WTC11 (cell line): ENCODE results near the gene FRK. TPM values are rescaled to one million over a fixed set of nuclear protein-coding genes. Genes with fewer than 3 reads are reported as not detected.

Experiments
- ATAC-seq: fragments of 200-7000 bp; cut with Tn5 transposase; 2 replicates; pipeline ENCODE4 v1.10.0; 2021; ENCODE audit warnings: mild to moderate bottlenecking, moderate library complexity
- CTCF ChIA-PET: fragments of 300-600 bp; sonication (Branson Sonifier 250); formaldehyde crosslinking; loops from one replicate; lab custom pipeline; 2021; ENCODE audit warnings: antibody characterized with exemption; lab: Charles Lee
- POLR2A ChIA-PET: fragments of 350-600 bp; sonication (Branson Sonifier 250); formaldehyde crosslinking; loops from one replicate; lab custom pipeline; 2021; ENCODE audit warnings: antibody characterized with exemption; lab: Charles Lee
- DNase-seq: peaks from one replicate; pipeline ENCODE4 v3.0.0; 2021; ENCODE audit warnings: low spot score
- H3K27ac Mint-ChIP-seq: 2 replicates; pipeline ENCODE4 v1.8.0; 2021; ENCODE audit warnings: mixed read lengths
- H3K27me3 Mint-ChIP-seq: 2 replicates; pipeline ENCODE4 v1.8.0; 2021; ENCODE audit warnings: low read depth, mild to moderate bottlenecking, moderate library complexity, mixed read lengths
- H3K36me3 Mint-ChIP-seq: 2 replicates; pipeline ENCODE4 v1.8.0; 2021; ENCODE audit warnings: mixed read lengths
- H3K4me1 Mint-ChIP-seq: 2 replicates; pipeline ENCODE4 v1.8.0; 2022; ENCODE audit warnings: mixed read lengths
- H3K4me3 Mint-ChIP-seq: 2 replicates; pipeline ENCODE4 v1.8.0; 2021; ENCODE audit warnings: mild to moderate bottlenecking, moderate library complexity, mixed read lengths
- H3K9me3 Mint-ChIP-seq: 2 replicates; pipeline ENCODE4 v1.8.0; 2021; ENCODE audit warnings: mixed read lengths
- CBFB ChIP-seq: sonication (generic); formaldehyde crosslinking; IDR thresholded peaks from 2 replicates; pipeline ENCODE4 v1.8.1; 2022; ENCODE audit warnings: mild to moderate bottlenecking, low read depth, missing genetic modification reagents
- CREB1 ChIP-seq: sonication (generic); formaldehyde crosslinking; IDR thresholded peaks from 2 replicates; pipeline ENCODE4 v1.8.0; 2023; ENCODE audit warnings: mild to moderate bottlenecking, missing genetic modification reagents
- E2F4 ChIP-seq: sonication (generic); formaldehyde crosslinking; IDR thresholded peaks from 2 replicates; pipeline ENCODE4 v1.8.1; 2022; ENCODE audit warnings: low read depth, mild to moderate bottlenecking, moderate library complexity, missing genetic modification reagents, borderline replicate concordance
- E2F5 ChIP-seq: sonication (generic); formaldehyde crosslinking; IDR thresholded peaks from 2 replicates; pipeline ENCODE4 v1.8.1; 2022; ENCODE audit warnings: mild to moderate bottlenecking, moderate library complexity, missing genetic modification reagents
- ESRRA ChIP-seq: sonication (generic); formaldehyde crosslinking; IDR thresholded peaks from 2 replicates; pipeline ENCODE4 v1.8.1; 2022; ENCODE audit warnings: mild to moderate bottlenecking, missing genetic modification reagents, borderline replicate concordance
- FOXK1 ChIP-seq: sonication (generic); formaldehyde crosslinking; IDR thresholded peaks from 2 replicates; pipeline ENCODE4 v1.8.0; 2022; ENCODE audit warnings: mild to moderate bottlenecking, moderate library complexity, missing genetic modification reagents
- MXD4 ChIP-seq: fragments of 250-450 bp; sonication (Bioruptor Pico); IDR thresholded peaks from 2 replicates; pipeline ENCODE4 v1.8.0; 2021; ENCODE audit warnings: mild to moderate bottlenecking, moderate library complexity, borderline replicate concordance
- NR3C1 ChIP-seq: sonication (generic); formaldehyde crosslinking; conservative IDR thresholded peaks from 2 replicates; pipeline ENCODE4 v1.8.1; 2023; ENCODE audit warnings: low read depth, mild to moderate bottlenecking, missing genetic modification reagents
- RORB ChIP-seq: fragments of 250-450 bp; sonication (Bioruptor Pico); IDR thresholded peaks from 2 replicates; pipeline ENCODE4 v1.9.0; 2021; ENCODE audit warnings: mild to moderate bottlenecking
- SOX15 ChIP-seq: fragments of 250-450 bp; sonication (Bioruptor Pico); IDR thresholded peaks from 2 replicates; pipeline ENCODE4 v1.9.0; 2021; ENCODE audit warnings: mild to moderate bottlenecking
- SP1 ChIP-seq: sonication (generic); formaldehyde crosslinking; conservative IDR thresholded peaks from 2 replicates; pipeline ENCODE4 v1.8.1; 2022; ENCODE audit warnings: missing genetic modification reagents
- TCF7 ChIP-seq: sonication (generic); formaldehyde crosslinking; IDR thresholded peaks from 2 replicates; pipeline ENCODE4 v1.8.0; 2022; ENCODE audit warnings: mild to moderate bottlenecking, low read depth, missing genetic modification reagents, moderate library complexity
- ZBTB21 ChIP-seq: sonication (generic); formaldehyde crosslinking; IDR thresholded peaks from 2 replicates; pipeline ENCODE4 v1.8.1; 2023; ENCODE audit warnings: mild to moderate bottlenecking, missing genetic modification reagents, borderline replicate concordance
- ZMAT4 ChIP-seq: fragments of 250-450 bp; sonication (Bioruptor Pico); IDR thresholded peaks from 2 replicates; pipeline ENCODE4 v1.9.0; 2021; ENCODE audit warnings: mild to moderate bottlenecking
- ZNF263 ChIP-seq: sonication (generic); formaldehyde crosslinking; IDR thresholded peaks from 2 replicates; pipeline ENCODE4 v1.8.1; 2022; ENCODE audit warnings: low read depth, mild to moderate bottlenecking, moderate library complexity, missing genetic modification reagents
- ZNF423 ChIP-seq: fragments of 250-450 bp; sonication (Bioruptor Pico); IDR thresholded peaks from 2 replicates; pipeline ENCODE4 v2.1.2; 2022; ENCODE audit warnings: mild to moderate bottlenecking, moderate library complexity
- total RNA-seq: library from RNA; stranded (reverse); gene quantifications from 3 replicates; pipeline ENCODE4 v1.2.3, GENCODE V29; 2021
- TF ChIP-seq, protein P1 (sequence below): fragments of 250-450 bp; sonication (Bioruptor Pico); IDR thresholded peaks from 2 replicates; pipeline ENCODE4 v1.9.0; 2021; ENCODE audit warnings: moderate library complexity, mild to moderate bottlenecking, inconsistent platforms, borderline replicate concordance
- TF ChIP-seq, protein P2 (sequence below): sonication (generic); formaldehyde crosslinking; conservative IDR thresholded peaks from 2 replicates; pipeline ENCODE4 v1.8.1; 2023; ENCODE audit warnings: mild to moderate bottlenecking, low read depth, missing genetic modification reagents, moderate library complexity
- TF ChIP-seq, protein P3 (sequence below): sonication (generic); formaldehyde crosslinking; IDR thresholded peaks from 2 replicates; pipeline ENCODE4 v1.8.0; 2023; ENCODE audit warnings: missing genetic modification reagents, mild to moderate bottlenecking, borderline replicate concordance
- TF ChIP-seq, protein P4 (sequence below): fragments of 250-450 bp; sonication (Bioruptor Pico); IDR thresholded peaks from 2 replicates; pipeline ENCODE4 v1.8.0; 2021; ENCODE audit warnings: mild to moderate bottlenecking
- TF ChIP-seq, protein P5 (sequence below): sonication (generic); formaldehyde crosslinking; IDR thresholded peaks from 2 replicates; pipeline ENCODE4 v1.8.0; 2022; ENCODE audit warnings: mild to moderate bottlenecking, missing genetic modification reagents

FRK gene
- total RNA-seq, 1 experiment from 2014 or later, result 0.13 TPM

GRCh38 chr6:115982453-115982852, 78.2 kb downstream of the FRK start (continued):
- TF ChIP-seq ZNF263 (CRISPR knock-in tag) (no peak), E2F5 (no peak), NR3C1 (CRISPR knock-in tag) (no peak)

- H3K36me3 Mint-ChIP-seq, result no peaks in the 10 kb centered on the region
- no peak overlapping the region for H3K27ac Mint-ChIP-seq
- TF ChIP-seq CBFB, result no peak
- no peak for TF ChIP-seq MXD4 (CRISPR knock-in tag)
- TF ChIP-seq ZMAT4, result no peak
- no peak for TF ChIP-seq CREB1
- no peak for TF ChIP-seq ESRRA (CRISPR knock-in tag)
- no peak for TF ChIP-seq ZBTB21 (CRISPR knock-in tag)
- no peak for TF ChIP-seq FOXK1 (CRISPR knock-in tag)
- TF ChIP-seq, protein P1, sequence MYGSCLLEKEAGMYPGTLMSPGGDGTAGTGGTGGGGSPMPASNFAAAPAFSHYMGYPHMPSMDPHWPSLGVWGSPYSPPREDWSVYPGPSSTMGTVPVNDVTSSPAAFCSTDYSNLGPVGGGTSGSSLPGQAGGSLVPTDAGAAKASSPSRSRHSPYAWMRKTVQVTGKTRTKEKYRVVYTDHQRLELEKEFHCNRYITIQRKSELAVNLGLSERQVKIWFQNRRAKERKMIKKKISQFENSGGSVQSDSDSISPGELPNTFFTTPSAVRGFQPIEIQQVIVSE (CRISPR knock-in tag), result no peak
- TF ChIP-seq RORB (CRISPR knock-in tag), result no peak
- no peak for TF ChIP-seq SP1 (CRISPR knock-in tag)
- no peaks in the 10 kb centered on the region for H3K4me1 Mint-ChIP-seq
- ATAC-seq (no peak), DNase-seq (no peak)
- CTCF ChIA-PET, result no interaction called here
- H3K4me3 Mint-ChIP-seq, result no peak overlapping the region
- no peaks in the 10 kb centered on the region for H3K27me3 Mint-ChIP-seq
- H3K9me3 Mint-ChIP-seq, result no peaks in the 10 kb centered on the region
- POLR2A ChIA-PET, result no interaction called here
Observed at GRCh38 chr6:115977220-115977619, 83.5 kb downstream of the FRK start.

DNA sequence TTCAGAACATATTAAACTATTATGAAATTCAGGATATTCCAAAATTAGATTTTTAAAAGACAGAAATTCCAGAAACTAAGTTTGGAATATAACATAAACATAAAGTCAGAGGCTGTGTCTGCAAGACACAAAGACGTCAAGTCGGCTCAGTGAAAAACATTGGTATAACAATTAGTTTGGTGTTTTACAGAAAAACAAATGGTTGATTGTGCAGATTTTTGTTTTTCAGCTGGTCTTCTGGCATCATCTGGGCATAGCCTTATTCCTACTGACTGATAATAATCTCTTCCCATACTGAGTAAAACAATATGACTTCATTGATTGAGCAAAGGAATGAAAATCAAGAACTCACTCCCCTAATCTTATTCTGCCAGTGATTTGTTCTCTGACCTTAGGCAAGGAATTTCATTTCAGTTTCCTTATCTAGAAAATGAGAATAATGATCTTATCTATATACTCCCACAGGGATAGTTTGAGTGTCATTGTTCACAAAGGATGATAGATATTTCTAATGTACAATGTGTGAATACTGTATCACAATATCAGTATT, 84.3 kb downstream of the FRK start:
- ChIA-PET CTCF (no interaction called here), POLR2A (no interaction called here)
- ATAC-seq, result no peak
- Mint-ChIP-seq H3K4me1 (no peaks in the 10 kb centered on the region), H3K4me3 (no peak overlapping the region), H3K9me3 (no peaks in the 10 kb centered on the region), H3K27me3 (no peaks in the 10 kb centered on the region), H3K27ac (no peak overlapping the region), H3K36me3 (no peaks in the 10 kb centered on the region)
- no peak for DNase-seq
- TF ChIP-seq E2F4 (CRISPR knock-in tag) (no peak), SOX15 (CRISPR knock-in tag) (no peak), TCF7 (CRISPR knock-in tag) (no peak), ZNF423 (CRISPR knock-in tag) (no peak)
- TF ChIP-seq, protein P2, sequence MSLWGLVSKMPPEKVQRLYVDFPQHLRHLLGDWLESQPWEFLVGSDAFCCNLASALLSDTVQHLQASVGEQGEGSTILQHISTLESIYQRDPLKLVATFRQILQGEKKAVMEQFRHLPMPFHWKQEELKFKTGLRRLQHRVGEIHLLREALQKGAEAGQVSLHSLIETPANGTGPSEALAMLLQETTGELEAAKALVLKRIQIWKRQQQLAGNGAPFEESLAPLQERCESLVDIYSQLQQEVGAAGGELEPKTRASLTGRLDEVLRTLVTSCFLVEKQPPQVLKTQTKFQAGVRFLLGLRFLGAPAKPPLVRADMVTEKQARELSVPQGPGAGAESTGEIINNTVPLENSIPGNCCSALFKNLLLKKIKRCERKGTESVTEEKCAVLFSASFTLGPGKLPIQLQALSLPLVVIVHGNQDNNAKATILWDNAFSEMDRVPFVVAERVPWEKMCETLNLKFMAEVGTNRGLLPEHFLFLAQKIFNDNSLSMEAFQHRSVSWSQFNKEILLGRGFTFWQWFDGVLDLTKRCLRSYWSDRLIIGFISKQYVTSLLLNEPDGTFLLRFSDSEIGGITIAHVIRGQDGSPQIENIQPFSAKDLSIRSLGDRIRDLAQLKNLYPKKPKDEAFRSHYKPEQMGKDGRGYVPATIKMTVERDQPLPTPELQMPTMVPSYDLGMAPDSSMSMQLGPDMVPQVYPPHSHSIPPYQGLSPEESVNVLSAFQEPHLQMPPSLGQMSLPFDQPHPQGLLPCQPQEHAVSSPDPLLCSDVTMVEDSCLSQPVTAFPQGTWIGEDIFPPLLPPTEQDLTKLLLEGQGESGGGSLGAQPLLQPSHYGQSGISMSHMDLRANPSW (CRISPR knock-in tag), result no peak
- TF ChIP-seq, protein P3, sequence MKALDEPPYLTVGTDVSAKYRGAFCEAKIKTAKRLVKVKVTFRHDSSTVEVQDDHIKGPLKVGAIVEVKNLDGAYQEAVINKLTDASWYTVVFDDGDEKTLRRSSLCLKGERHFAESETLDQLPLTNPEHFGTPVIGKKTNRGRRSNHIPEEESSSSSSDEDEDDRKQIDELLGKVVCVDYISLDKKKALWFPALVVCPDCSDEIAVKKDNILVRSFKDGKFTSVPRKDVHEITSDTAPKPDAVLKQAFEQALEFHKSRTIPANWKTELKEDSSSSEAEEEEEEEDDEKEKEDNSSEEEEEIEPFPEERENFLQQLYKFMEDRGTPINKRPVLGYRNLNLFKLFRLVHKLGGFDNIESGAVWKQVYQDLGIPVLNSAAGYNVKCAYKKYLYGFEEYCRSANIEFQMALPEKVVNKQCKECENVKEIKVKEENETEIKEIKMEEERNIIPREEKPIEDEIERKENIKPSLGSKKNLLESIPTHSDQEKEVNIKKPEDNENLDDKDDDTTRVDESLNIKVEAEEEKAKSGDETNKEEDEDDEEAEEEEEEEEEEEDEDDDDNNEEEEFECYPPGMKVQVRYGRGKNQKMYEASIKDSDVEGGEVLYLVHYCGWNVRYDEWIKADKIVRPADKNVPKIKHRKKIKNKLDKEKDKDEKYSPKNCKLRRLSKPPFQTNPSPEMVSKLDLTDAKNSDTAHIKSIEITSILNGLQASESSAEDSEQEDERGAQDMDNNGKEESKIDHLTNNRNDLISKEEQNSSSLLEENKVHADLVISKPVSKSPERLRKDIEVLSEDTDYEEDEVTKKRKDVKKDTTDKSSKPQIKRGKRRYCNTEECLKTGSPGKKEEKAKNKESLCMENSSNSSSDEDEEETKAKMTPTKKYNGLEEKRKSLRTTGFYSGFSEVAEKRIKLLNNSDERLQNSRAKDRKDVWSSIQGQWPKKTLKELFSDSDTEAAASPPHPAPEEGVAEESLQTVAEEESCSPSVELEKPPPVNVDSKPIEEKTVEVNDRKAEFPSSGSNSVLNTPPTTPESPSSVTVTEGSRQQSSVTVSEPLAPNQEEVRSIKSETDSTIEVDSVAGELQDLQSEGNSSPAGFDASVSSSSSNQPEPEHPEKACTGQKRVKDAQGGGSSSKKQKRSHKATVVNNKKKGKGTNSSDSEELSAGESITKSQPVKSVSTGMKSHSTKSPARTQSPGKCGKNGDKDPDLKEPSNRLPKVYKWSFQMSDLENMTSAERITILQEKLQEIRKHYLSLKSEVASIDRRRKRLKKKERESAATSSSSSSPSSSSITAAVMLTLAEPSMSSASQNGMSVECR (CRISPR knock-in tag), result no peak
- TF ChIP-seq, protein P4, sequence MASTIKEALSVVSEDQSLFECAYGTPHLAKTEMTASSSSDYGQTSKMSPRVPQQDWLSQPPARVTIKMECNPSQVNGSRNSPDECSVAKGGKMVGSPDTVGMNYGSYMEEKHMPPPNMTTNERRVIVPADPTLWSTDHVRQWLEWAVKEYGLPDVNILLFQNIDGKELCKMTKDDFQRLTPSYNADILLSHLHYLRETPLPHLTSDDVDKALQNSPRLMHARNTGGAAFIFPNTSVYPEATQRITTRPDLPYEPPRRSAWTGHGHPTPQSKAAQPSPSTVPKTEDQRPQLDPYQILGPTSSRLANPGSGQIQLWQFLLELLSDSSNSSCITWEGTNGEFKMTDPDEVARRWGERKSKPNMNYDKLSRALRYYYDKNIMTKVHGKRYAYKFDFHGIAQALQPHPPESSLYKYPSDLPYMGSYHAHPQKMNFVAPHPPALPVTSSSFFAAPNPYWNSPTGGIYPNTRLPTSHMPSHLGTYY, result no peak
- TF ChIP-seq, protein P5, sequence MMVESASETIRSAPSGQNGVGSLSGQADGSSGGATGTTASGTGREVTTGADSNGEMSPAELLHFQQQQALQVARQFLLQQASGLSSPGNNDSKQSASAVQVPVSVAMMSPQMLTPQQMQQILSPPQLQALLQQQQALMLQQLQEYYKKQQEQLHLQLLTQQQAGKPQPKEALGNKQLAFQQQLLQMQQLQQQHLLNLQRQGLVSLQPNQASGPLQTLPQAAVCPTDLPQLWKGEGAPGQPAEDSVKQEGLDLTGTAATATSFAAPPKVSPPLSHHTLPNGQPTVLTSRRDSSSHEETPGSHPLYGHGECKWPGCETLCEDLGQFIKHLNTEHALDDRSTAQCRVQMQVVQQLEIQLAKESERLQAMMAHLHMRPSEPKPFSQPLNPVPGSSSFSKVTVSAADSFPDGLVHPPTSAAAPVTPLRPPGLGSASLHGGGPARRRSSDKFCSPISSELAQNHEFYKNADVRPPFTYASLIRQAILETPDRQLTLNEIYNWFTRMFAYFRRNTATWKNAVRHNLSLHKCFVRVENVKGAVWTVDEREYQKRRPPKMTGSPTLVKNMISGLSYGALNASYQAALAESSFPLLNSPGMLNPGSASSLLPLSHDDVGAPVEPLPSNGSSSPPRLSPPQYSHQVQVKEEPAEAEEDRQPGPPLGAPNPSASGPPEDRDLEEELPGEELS (CRISPR knock-in tag), result no peak
